Fibroblast of peridontal ligament (primary cell): ENCODE data around the gene LINC00237.

Experiments
- DNase-seq: peaks from one replicate; pipeline ENCODE4 v3.0.0-alpha.2; 2010; ENCODE audit errors: extremely low read depth

LINC00237 gene

GRCh38 chr20:21106171-21107017 is at the start of gene LINC00237:
Gene LINC00237, minus strand, starts transcription at chr20:21106358.
- no peak for DNase-seq

GRCh38 chr20:21155268-21155667 is 49.1 kb upstream of the LINC00237 start:
- no peak for DNase-seq

DNA sequence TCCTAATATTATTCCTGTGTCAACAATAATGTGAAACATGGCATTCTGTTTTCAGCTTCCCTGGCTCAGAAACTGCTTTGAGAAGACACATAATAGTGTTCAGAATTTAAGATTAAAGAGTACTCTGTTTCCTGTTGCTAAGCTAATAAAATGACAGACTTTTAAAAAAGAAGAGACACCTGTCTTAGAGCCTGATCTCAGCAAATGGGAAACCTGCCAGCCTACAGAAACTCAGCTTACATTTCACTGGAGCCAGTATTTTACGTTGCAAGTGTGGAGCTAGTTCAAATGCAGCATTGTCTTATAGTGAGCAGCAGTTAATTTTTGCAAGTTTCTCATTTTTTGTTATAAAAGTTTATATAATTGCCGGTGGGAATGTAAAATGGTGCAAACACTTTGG is 48.5 kb upstream of the LINC00237 start:
- DNase-seq = no peak

- DNase-seq = no peak
Observed at GRCh38 chr20:21151791-21152190, 45.6 kb upstream of the LINC00237 start.

DNA sequence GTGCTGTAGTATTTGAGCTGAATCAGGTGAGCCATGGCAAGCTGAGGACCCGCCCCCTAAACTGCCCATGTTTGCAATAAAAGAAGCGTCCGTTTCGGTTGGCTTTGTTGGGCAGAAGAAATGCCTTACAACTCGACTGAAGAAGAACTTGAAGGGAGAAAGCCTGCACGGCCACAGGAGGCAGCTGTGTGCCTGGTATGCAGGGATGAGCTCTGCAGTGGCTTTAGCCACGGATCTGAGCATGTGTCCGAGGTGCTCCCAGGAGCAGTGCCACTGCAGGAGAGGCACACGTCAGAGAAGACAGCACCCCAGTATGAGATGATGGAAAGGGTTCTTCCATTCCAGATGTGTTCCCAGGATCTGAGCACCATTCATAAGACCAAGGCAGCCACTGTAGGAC is 43.2 kb upstream of the LINC00237 start:
- no peak for DNase-seq

DNA sequence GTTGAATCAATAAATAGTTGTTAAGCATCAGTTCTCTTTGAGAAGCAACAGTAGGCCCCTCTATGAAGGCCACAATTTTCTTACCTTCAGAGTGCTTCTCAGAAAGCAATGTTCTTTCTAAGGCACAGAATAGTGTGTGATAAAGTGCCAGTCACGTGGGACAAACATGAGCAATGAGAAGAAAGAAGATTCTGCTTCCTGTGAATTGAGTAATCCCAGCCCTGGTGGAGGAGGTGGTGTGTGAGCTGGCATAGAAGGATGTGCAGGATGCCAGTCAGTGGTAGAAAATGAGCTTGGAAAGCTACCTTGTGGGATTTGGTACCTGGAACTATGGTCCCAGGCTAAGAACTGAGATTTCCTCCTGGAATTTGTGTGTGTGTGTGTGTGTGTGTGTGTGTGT is 41.4 kb upstream of the LINC00237 start:
- DNase-seq = peak; percentile 26

DNA sequence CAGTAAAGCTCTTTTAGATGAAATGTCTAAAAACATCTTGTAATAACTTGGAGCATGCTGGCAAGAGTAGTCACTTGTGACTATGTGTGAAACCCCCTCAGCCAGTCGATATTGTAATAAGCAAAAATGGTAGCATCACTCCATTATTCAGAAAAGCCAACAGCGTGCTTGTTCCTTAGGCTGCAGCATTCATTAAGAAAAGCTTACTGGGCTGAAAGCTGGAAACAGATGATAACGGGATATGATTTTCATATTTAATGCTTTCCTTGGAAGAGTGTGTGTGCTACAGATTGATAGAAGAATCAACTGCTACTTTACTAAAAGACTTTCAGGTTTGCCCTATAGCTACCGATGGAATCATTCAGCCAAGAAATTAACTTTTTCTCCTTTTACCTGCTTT is 40.1 kb upstream of the LINC00237 start:
- no peak for DNase-seq

GRCh38 chr20:21145424-21145823 is 39.3 kb upstream of the LINC00237 start:
- no peak for DNase-seq

- DNase-seq = no peak
Observed at GRCh38 chr20:21143194-21143890, 37.2 kb upstream of the LINC00237 start.

DNA sequence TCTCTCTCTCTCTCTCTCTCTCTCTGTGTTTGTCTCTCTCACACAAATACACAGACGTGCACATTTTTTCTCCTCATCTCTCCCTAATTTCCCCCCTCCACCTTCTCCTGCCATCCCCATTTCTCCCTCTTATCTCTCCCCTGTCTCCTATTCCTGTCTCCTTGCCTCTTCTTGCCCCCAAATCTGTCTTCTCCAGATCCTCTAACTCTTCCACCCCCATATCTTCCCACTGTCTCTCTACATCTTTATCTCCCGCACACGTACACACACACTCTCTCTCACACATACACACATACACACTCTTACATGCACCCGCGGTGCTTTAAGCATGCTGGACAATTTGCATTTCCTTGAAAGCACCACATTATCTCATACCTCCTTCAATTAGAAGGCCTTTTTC is 35.7 kb upstream of the LINC00237 start:
- no peak for DNase-seq

- DNase-seq = no peak
Observed at GRCh38 chr20:21139881-21140566, 33.9 kb upstream of the LINC00237 start.

- no peak for DNase-seq
Observed at GRCh38 chr20:21137078-21137477, 30.9 kb upstream of the LINC00237 start.

- DNase-seq = no peak
Observed at GRCh38 chr20:21136015-21136732, 30.0 kb upstream of the LINC00237 start.

- no peak for DNase-seq
Observed at GRCh38 chr20:21134883-21135493, 28.8 kb upstream of the LINC00237 start.

DNA sequence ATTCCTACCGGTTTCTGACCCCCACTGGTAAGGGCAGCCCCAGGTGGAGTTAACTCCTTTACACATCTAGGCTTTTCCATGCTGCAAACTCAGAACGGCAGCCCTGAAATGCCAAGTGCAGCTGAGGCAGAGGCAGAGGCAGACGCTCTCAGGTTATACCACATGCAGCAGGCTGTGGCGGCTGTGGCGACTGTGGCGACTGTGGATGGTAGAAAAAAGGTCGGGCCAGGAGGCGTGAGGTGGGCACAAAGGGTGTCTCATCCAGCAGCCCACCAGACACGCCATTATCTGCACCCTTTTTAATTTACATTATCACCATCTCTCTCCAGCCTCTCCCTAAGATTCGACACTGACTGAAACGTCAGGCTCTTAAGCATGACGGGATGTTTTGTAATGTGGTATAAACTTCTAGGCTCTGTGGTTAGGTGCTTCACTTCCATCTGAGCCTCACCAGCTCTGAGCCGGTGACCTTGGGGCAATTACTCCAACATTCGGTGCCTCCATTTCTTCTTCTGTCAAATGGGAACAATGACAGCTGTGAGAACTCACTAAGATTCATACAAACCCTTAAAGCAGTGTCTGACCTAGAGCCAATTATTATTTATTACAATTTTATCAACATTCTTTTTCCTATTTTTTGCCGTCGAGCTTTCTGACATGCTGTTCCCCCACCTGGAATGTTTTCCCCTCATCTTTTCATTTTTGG is 27.9 kb upstream of the LINC00237 start:
- no peak for DNase-seq

DNA sequence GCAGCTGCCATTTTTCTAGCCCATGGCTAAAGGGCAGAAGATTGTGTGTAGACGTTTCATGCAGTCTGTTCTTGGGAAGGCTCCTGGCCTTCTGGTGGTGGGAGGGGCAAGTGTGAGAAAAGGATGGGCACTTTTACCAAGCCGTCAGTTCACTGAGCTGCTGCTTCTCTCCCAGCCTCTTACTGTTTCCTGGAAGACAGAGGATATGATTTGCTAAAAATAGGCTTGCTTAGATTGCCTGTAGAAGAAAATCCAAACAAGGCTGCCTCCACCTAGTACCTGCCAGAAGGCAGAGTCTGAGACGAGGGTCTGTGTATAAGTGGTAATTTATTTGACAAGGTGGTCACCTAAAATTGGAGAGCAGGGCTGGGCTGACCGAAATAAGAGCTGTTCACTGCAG is 27.2 kb upstream of the LINC00237 start:
- DNase-seq = no peak

GRCh38 chr20:21129861-21130260 is 23.7 kb upstream of the LINC00237 start:
- no peak for DNase-seq

- DNase-seq = no peak
Observed at GRCh38 chr20:21127201-21127981, 21.2 kb upstream of the LINC00237 start.

DNA sequence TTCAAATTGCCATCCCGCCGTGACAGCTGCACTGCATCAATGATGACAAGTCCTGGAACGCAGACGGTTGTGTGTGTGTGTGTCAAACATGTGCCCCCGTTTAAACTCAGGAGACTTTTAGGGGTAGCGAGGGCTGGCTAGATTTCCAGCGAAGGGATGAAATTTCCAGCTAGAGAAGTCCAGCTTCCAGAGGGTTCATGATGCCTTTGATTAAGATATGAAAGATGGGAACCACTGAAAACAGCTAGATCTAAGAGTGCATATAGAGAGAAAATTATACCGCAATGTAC is 20.4 kb upstream of the LINC00237 start:
- peak; percentile 24 for DNase-seq

GRCh38 chr20:21125849-21126580 is 19.9 kb upstream of the LINC00237 start, which contains the start of gene KIZ:
Gene KIZ, plus strand, starts transcription at chr20:21126082. Its CDS starts 34 bp downstream, at chr20:21126116.
- peak; percentile 88 for DNase-seq
